Aorta (tissue), 5 donors: ENCODE measurements around the gene ACADS. TPM values are rescaled to one million over a fixed set of nuclear protein-coding genes. Genes with fewer than 3 reads are reported as not detected.

Source experiments
- ATAC-seq: fragments of 200-7000 bp; cut with Tn5 transposase; one replicate; pipeline ENCODE4 v1.9.1; 2022; ENCODE audit warnings: moderate library complexity; ENCODE audit not compliant: low FRiP score
- DNase-seq, 2 donors: peaks; one replicate each; pipeline ENCODE4 v3.0.0-alpha.2; 2020
- H3K27ac ChIP-seq, 2 donors: one replicate each; pipeline ENCODE4 v1.5.1; 2013; ENCODE audit warnings: low read length in 2 of 2, mild to moderate bottlenecking in 2 of 2, moderate library complexity in 2 of 2, control low read depth in 1 of 2, inconsistent platforms in 1 of 2, low read depth in 1 of 2
- H3K27me3 ChIP-seq, 2 donors: one replicate each; pipeline ENCODE4 v1.6.1; 2013; ENCODE audit warnings: control low read depth in 1 of 2, low read length in 1 of 2, mild to moderate bottlenecking in 1 of 2, moderate library complexity in 1 of 2; ENCODE audit not compliant: insufficient read depth in 2 of 2, control insufficient read depth in 1 of 2
- H3K36me3 ChIP-seq, 2 donors: one replicate each; pipeline ENCODE4 v1.6.1; 2013; ENCODE audit warnings: control low read depth in 1 of 2, low read length in 1 of 2, mild to moderate bottlenecking in 1 of 2; ENCODE audit not compliant: insufficient read depth in 2 of 2, control insufficient read depth in 1 of 2
- H3K4me1 ChIP-seq, 2 donors: one replicate each; pipeline ENCODE4 v1.6.1; 2013; ENCODE audit warnings: low read length in 2 of 2, control low read depth in 1 of 2, mild to moderate bottlenecking in 1 of 2, moderate library complexity in 1 of 2; ENCODE audit not compliant: insufficient read depth in 2 of 2, control insufficient read depth in 1 of 2
- H3K4me3 ChIP-seq, 2 donors: one replicate each; pipeline ENCODE4 v1.5.1; 2013; ENCODE audit warnings: low read length in 2 of 2, control low read depth in 1 of 2, mild to moderate bottlenecking in 1 of 2
- H3K9me3 ChIP-seq: one replicate; pipeline ENCODE4 v1.6.1; 2013; ENCODE audit warnings: mild to moderate bottlenecking, low read length; ENCODE audit not compliant: control insufficient read depth
- WGBS, 2 donors: extraction: QIAGEN DNeasy Blood & Tissue Kit; methylation state at CpG; one replicate each; pipeline ENCODE4 v1.1.7; 2013; 5-methylcytosine and 5-hydroxymethylcytosine counted together
- intact Hi-C, 2 donors: fragments of 100-400 bp; cut with DNase I; formaldehyde crosslinking; loops; one replicate each; pipeline versions ENCODE4 v1.14.2 to v1.15.0; 2022
- polyA plus RNA-seq, 2 donors: library from polyadenylated mRNA; stranded (reverse); fragments of 200-250 nt; gene quantifications; one replicate each; pipeline ENCODE4 v1.2.3, GENCODE V29; 2013
- total RNA-seq, 2 donors: library from RNA; stranded (reverse); fragmentation: NEBNext Ultra II Directional; extraction: Animal tissue kit (Norgen Biotek cat#: 25700); gene quantifications; one replicate each; pipeline ENCODE4 v1.2.1, GENCODE V29; 2021
- donor health status: healthy with polysubstance abuse.
- donor health status: Bipolar disorder and iron deficiency.
- donor health status: DM: no; HTN: no; CAD: no.
- donor health status: DM: no; HTN: no; CAD: no.
- donor health status: DM: yes; HTN: yes; CAD: no.

ACADS gene
- total and polyA plus RNA-seq, 4 donors: 11.3 to 36.9 (median 22.4) TPM

GRCh38 chr12:120686690-120687577, 38.7 kb upstream of the ACADS start, which contains the start of gene MLEC:
Gene MLEC, plus strand, starts transcription at chr12:120687149. Its CDS starts 148 bp downstream, at chr12:120687297.
- ATAC-seq: peak; percentile 97
- intact Hi-C loops: loop anchor here in 1 of 2 donors (2.0 kb wide), 1 partner anchor 32 kb away; no protein-coding TSS in a partner anchor
- Histone ChIP-seq H3K9me3 (no peaks in the 10 kb centered on the region), H3K27ac (peak within 1 kb of the TSS; percentile 18 to 92), H3K36me3 (no peaks in the 10 kb centered on the region), H3K4me1 (peaks cover 6% of the 10 kb centered on the region in 2 donors), H3K27me3 (no peaks in the 10 kb centered on the region), H3K4me3 (peak within 1 kb of the TSS; percentile 79 to 90)
- WGBS, 2 donors: 0 to 1% methylated on average over 68 to 84 of the region's 84 CpGs
- peak; percentile 99 for DNase-seq

GRCh38 chr12:120687578-120688289, 37.9 kb upstream of the ACADS start:
- ATAC-seq (no peak), DNase-seq (peak in 1 of 2 donors; percentile 78)
- Histone ChIP-seq H3K27me3 (no peaks in the 10 kb centered on the region), H3K36me3 (no peaks in the 10 kb centered on the region), H3K9me3 (no peaks in the 10 kb centered on the region), H3K4me3 (peak overlapping the region; percentile 79 to 90), H3K4me1 (peaks cover 6% of the 10 kb centered on the region in 2 donors), H3K27ac (peak overlapping the region in 1 of 2 donors; percentile 83)
- intact Hi-C loops: loop anchor here in 1 of 2 donors (2.0 kb wide), 1 partner anchor 33 kb away; no protein-coding TSS in a partner anchor
- WGBS, 2 donors: 0% methylated on average over 30 to 31 of the region's 31 CpGs

- intact Hi-C loops: no loop called here
- no peaks in the 10 kb centered on the region for H3K27me3 ChIP-seq
- peak overlapping the region; percentile 3 to 32 for H3K4me3 ChIP-seq
- no peaks in the 10 kb centered on the region for H3K9me3 ChIP-seq
- peaks cover 0 to 1% of the 10 kb centered on the region in 2 donors for H3K36me3 ChIP-seq
- DNase-seq (no peak), ATAC-seq (no peak)
- H3K27ac ChIP-seq: no peak overlapping the region
- H3K4me1 ChIP-seq: peaks cover 6% of the 10 kb centered on the region in 2 donors
- WGBS, 2 donors: 24 to 26% methylated on average over 6 of the region's 6 CpGs
These were observed 37.0 kb upstream of the ACADS start for GRCh38 chr12:120688527-120689071.

GRCh38 chr12:120689397-120690082, 36.1 kb upstream of the ACADS start:
- Histone ChIP-seq H3K27me3 (no peaks in the 10 kb centered on the region), H3K36me3 (peaks cover 1 to 2% of the 10 kb centered on the region in 2 donors), H3K9me3 (no peaks in the 10 kb centered on the region), H3K4me1 (peaks cover 6% of the 10 kb centered on the region in 2 donors), H3K27ac (no peak overlapping the region), H3K4me3 (no peak overlapping the region)
- 79 to 89% methylated on average over 6 of the region's 6 CpGs for WGBS, 2 donors
- DNase-seq: no peak
- intact Hi-C loops: no loop called here
- no peak for ATAC-seq

- Histone ChIP-seq H3K4me1 (peaks cover 6% of the 10 kb centered on the region in 2 donors), H3K4me3 (no peak overlapping the region), H3K36me3 (peaks cover 4 to 5% of the 10 kb centered on the region in 2 donors), H3K27ac (no peak overlapping the region), H3K9me3 (no peaks in the 10 kb centered on the region), H3K27me3 (no peaks in the 10 kb centered on the region)
- ATAC-seq (no peak), DNase-seq (no peak)
- intact Hi-C loops: no loop called here
- 93 to 96% methylated on average over 2 of the region's 2 CpGs for WGBS, 2 donors
These were observed 35.6 kb upstream of the ACADS start for GRCh38 chr12:120690083-120690450.

- intact Hi-C loops: no loop called here
- WGBS, 2 donors: 85 to 89% methylated on average over 3 of the region's 3 CpGs
- no peak for ATAC-seq
- no peaks in the 10 kb centered on the region for H3K27me3 ChIP-seq
- peaks cover 6% of the 10 kb centered on the region in 2 donors for H3K4me1 ChIP-seq
- H3K4me3 ChIP-seq: no peak overlapping the region
- DNase-seq: no peak
- H3K27ac ChIP-seq: no peak overlapping the region
- no peaks in the 10 kb centered on the region for H3K9me3 ChIP-seq
- peaks cover 4 to 8% of the 10 kb centered on the region in 2 donors for H3K36me3 ChIP-seq
These were observed 34.6 kb upstream of the ACADS start for GRCh38 chr12:120690978-120691377.

GRCh38 chr12:120692524-120693033, 33.0 kb upstream of the ACADS start:
- Histone ChIP-seq H3K4me3 (no peak overlapping the region), H3K27ac (no peak overlapping the region), H3K36me3 (peaks cover 6 to 16% of the 10 kb centered on the region in 2 donors), H3K27me3 (no peaks in the 10 kb centered on the region), H3K9me3 (no peaks in the 10 kb centered on the region), H3K4me1 (peaks cover 6% of the 10 kb centered on the region in 2 donors)
- 90 to 92% methylated on average over 11 of the region's 11 CpGs for WGBS, 2 donors
- intact Hi-C loops: no loop called here
- no peak for ATAC-seq
- no peak for DNase-seq

GRCh38 chr12:120693848-120694247, 31.8 kb upstream of the ACADS start:
- H3K27me3 ChIP-seq: no peaks in the 10 kb centered on the region
- H3K36me3 ChIP-seq: peaks cover 6 to 16% of the 10 kb centered on the region in 2 donors
- H3K4me1 ChIP-seq: peaks cover 4 to 6% of the 10 kb centered on the region in 2 donors
- no peak overlapping the region for H3K27ac ChIP-seq
- intact Hi-C loops: no loop called here
- 92% methylated on average over 4 of the region's 4 CpGs for WGBS, 2 donors
- H3K4me3 ChIP-seq: no peak overlapping the region
- no peak for ATAC-seq
- H3K9me3 ChIP-seq: no peaks in the 10 kb centered on the region
- DNase-seq: no peak
